Urothelium cell line (cell line): ENCODE data around the gene FIGNL2.

Experiments
- DNase-seq: peaks from one replicate; pipeline ENCODE4 v3.0.0; 2011; ENCODE audit warnings: low spot score, mixed read lengths
- FAIRE-seq: peaks from 2 replicates; lab custom pipeline; 2011; peaks lifted over from hg19 to GRCh38; lab: Jason Lieb, UNC

FIGNL2 gene

DNA sequence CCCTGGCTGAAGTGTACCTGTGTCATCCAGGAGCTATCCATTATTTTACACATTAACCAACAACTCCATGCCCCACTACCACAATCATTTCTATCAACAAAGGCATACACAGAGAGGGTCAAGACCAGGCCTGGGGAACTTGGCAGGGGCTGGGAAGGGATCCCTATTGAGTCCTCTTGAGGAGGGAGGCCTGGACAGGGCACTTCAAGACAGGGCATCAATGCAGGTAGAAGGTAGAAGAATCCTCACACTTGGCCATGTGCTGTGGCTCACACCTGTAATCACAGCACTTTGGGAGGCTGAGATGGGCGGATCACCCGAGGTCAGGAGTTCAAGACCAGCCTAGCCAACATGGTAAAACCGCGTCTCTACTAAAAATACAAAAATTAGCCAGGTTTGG is 26.0 kb upstream of the FIGNL2 start:
- FAIRE-seq (no peak), DNase-seq (no peak)

DNA sequence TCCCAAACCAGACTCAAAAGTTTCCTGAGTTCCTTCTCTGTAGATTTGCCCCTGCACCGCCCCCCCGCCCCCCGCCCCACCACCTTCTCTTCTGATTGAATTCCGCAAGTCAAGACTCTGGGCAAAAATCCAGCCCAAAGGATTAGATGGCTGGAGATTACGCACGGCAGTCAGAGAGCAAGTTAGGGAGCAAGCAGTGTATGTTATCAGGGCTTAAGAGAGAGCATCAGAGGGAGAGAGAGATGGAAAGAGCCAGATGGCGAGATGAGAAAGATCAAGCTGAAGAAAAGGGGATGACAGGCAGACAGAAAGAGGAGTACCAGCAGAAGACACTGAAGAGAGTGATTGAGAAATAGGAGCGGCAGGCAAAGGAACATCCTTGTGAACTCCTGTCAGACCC is 25.5 kb upstream of the FIGNL2 start:
- FAIRE-seq (no peak), DNase-seq (no peak)

DNA sequence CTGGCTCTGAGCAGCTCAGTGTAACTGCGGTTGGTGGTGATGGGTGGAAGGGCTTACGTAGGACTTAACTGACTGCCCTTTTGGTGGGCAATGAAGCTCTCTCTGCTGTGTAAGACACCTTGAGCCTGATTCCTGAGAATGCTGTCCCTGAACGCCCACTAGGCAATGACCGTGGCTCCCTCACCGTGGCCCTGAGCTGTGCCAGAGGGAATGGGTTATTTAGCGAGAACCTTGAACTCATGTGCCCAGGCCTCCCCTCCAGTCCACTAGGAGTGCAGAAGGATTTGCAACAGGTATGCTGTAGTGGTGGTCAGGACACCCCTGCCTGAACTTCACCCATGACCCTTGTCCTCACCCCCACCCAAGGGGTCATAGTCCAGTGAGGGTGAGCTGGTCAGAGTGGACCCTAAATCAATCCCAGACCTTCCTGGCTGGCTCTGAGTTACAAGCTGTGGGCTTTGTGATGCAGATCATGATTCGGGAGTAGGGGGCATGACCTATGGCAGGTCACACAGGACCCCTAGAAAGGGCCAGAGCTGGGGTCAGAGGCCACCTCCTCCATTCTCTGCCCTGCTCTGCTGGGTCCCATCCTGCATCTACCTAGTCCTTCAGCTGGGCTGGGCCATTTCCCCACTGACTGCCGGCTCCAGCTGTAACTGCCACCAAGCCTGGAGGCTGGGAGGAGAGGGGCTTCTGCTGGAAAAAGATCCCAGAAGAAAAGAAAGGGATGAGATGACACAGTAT is 24.9 kb upstream of the FIGNL2 start:
- FAIRE-seq (no peak), DNase-seq (no peak)

DNA sequence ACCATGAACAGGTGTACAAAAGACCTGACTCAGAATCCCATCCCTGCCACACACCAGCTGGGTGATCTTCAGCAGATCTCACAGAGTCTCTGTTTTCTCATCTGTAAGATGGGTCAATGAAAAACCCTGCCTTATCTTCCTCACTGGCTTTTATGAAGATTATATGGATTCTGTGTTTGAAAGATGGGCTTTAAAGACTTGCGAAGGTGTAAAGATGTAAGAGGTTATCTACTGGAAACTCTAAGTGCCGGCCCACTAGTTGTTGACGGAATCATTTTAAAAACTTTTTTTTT is 24.1 kb upstream of the FIGNL2 start:
- FAIRE-seq (no peak), DNase-seq (no peak)

DNA sequence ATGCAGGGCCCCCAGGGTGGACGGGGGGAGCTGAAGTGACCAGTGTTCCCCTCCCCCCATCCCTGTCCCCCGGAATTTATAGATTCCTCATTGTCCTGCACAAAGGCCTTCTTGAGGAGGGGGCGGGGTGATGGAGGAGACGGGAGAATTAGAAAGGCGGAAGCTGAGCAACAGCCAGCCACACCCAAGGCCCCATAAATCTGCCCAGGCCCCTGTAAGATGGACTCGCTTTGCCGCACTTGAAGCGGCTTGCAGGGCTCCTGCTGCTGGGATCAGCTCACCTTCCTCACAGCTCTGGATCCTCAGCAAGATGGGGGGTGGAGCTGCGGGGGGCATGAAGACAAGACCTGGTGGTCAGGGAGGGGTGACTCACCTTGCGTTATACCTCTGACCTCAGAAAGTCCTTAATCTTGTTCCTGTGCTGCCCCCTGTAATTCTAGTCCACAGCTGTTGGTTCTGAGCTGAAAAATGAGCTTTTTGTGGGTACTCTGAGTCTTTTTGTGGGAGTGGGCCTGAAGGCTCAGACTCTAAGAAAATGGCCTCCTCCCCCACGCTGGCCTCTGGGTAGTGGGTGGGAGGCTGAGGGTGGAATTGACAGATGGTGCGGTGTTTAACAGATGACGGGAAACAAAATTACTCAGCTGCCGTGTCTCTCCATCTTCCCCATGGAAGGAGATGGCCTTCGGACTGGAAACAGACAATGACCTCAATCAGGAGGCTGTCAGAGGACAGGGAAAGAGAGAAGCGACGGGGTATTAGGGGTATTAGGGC is 23.6 kb upstream of the FIGNL2 start:
- FAIRE-seq, result no peak
- no peak for DNase-seq

DNA sequence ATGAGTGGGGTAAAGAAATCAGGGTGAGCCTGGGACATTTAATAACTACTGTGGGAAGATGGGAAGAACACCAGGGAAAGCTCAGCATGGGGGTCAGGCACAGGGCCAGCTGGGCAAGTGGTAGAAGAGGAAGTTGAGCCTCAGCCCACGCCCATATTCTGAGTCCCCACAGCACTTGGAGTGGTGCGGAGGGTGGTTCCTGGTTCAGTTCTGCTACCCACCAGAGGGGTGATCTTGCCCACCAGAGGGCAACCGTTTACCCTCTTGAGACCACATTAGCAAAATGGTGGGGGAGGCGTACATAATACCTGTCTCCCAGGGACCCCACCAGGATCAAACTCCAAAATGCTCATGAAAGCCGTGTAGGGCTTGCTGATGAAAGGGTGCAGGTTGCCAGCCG is 22.6 kb upstream of the FIGNL2 start:
- FAIRE-seq, result no peak
- no peak for DNase-seq

DNA sequence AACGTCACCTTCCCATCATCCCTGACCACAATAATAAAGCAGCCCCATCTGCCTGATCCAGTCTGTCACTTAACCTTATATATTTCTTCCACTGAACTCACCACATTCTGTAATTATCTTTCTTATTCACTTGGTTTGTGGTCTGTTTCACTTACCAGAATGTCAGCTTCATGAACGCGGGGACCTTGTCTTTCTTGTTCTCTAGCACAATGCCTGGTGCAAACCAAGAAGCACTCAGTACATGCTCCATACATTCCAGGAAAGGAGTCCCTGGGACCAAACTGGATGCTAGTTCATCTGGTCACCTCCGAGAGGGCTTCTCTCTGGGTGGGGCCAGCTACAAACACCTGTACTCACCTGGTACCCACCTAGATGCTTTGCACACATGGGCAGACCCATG is 22.0 kb upstream of the FIGNL2 start:
- no peak for FAIRE-seq
- no peak for DNase-seq

DNA sequence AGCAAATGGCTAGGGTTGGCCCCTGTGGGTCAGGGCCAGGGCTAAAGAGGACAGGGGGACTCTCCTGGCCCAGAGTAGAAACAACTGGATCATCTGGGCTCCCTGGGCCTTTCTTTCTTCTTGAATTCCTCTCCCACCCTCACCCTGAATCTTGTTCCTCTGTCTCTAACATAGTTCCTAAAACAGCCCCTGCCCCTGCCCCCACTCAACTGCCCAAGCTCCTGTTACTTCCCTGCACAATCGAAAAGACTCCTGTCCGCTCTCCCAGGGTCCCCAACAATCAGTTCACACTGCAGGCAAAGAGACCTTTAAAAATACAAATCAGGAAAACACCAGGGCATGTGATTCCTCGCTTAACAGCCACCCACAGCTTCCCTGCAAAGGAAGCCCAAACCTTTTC is 21.4 kb upstream of the FIGNL2 start:
- DNase-seq, result no peak
- FAIRE-seq, result no peak

DNA sequence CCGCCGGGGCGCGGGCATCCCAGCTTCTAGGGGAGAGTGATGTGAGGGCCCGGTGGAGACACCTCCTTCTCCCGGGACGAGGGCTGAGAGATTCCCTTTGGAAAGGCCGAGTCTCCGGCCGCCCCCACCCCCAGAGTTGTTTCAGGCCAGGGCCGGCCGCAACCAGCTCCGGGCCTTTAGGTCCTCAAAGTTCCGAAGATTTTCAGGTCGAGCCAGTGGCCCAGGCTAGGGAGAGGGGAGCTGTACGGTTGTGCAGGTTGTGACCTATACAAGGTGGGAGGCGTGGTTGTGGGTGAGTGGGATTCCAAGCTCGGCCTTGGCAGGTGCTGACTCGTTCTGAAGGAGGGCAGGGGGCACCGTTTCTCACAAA is 21.0 kb upstream of the FIGNL2 start:
- DNase-seq (no peak), FAIRE-seq (no peak)

DNA sequence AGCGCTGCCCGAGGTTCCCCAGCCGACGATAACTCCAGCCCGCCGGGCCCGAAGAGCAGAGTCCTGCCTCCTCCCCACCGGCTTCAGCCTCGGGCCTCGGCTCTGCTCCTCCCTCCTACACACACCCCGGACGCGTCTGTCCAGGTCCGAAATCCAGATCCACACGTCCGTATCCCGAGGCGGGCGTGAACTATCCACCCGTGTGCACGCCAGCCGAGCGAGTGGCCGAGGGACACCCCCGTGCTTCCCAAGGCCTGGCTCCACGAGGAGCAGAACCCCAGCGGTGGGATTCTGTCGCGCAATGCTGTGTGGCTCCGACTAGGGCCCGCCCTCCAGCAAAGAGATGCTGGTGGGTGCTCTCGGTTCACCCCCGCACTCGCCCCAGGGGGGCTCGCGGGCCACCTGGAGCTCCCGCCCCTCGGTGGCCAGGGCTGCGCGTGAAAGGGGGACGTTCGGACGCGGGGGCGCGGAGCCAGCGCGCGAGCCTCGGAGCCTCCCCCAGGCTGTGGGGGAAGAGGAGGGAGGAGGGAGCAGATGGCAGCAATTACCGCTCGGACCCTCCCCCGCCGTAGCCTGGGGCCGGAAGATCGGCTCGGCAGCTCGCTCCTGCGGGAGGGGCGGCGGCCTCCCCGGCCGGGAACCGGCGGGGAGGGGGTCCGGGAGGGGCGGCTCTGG is 20.4 kb upstream of the FIGNL2 start:
- no peak for FAIRE-seq

DNA sequence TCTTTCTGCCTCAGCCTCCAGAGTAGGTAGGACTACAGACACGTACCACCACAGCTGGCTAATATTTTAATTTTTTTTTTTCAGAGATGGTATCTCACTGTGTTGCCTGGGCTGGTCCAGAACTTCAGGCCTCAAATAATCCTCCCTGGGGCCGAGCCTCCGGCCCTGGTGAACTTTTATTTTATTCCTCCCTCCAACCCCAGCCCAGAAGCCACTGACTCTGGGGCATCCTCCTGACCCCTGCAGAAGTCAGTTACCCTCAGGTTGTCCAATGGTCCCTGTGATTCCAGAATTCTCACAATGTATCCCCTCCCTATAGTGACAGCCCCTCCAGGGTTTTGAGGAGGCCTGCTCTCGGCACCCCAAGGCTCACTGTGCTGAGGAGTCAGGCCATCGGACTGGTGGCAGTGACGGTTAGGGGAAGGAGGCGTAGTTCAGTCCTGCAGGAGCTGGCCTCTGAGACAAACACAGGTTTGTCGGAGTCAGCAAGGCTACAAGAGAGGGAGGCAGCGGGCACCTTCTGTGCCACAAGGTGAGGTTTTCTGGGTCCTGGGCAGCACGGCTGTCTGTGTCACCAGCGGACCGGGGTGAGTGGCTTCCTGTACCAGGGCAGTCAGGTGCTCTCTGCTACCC is 19.4 kb upstream of the FIGNL2 start:
- DNase-seq (no peak), FAIRE-seq (no peak)

More for the DNA sequence above, 20.4 kb upstream of the FIGNL2 start:
- DNase-seq, result no peak

DNA sequence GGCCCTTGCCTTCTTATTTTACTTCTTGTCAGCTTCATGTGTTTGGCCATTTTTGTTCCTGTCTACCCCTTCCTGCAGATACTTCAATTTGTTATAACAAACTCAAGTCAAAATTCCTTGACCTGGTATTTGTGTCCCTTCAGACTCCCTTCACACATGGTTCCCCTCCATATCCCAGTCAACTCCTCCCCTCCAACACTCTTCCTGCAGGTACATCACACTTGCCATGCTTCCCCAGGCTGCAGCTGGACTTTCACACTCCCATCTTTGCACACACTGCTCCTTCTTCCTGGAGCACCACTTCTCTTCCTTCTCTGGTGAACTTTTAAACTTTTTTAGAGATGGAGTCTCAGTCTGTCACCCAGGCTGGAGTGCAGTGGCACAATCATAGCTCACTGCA is 18.9 kb upstream of the FIGNL2 start:
- FAIRE-seq (no peak), DNase-seq (no peak)

DNA sequence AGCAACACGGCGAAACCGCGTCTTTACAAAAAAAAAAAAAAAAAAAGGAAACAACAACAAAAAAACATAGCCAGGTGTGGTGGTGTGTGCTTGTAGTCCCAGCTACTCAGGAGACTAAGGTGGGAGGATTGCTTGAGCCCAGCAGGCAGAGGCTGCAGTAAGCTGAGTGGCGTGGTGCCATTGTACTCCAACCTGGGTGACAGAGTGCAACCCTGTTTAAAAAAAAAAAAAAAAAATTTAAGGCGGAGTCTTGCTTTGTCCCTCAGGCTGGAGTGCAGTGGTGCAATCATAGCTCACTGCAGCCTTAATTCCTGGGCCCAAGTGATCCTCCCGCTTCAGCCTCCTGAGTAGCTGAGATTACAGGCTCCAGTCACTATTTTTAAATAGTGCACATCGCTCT is 18.2 kb upstream of the FIGNL2 start:
- DNase-seq (no peak), FAIRE-seq (no peak)

DNA sequence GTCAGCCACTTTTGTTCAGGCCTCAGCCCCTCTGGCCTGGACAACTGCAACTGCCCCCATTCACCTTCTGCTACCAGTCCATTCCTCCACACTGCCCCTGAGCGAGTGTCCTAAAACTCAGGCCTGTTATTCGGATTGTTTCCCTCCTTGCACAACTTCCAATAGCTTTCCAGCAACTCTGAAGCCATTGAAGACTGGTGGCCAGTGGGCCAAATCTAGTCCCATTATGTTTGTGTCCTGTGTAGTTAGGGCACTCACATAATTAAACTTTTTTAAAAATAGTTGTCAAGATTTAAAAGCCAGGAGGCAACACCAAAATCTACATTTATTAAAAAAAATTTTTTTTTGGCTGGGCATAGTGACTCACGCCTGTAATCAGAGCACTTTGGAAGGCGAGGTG is 17.8 kb upstream of the FIGNL2 start:
- no peak for FAIRE-seq
- DNase-seq, result no peak

DNA sequence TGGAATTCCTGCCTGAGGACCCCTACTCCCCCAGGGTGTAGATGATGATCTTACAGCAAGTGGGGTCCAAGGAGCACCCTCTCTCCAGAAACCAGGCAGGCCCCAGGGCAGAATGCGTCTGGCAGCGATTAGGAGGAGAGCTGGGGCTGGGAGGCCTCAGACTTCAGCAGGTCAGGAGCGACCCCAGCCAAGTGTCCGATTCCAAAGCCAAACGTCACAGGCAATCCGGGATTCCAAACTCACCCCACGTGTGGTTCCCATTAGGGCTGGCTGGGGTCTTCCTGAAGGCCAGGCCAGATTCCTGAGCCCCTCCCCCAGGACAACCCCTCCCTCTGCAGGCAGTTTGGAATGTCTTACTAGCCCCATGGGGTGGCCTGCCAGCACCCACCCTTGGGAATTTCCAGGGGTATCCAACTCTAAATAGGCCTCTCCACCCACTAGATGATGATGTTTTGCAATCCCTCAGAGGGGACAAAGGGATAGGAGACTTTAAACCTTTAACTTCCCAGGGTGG is 17.3 kb upstream of the FIGNL2 start:
- DNase-seq, result no peak
- FAIRE-seq, result no peak

DNA sequence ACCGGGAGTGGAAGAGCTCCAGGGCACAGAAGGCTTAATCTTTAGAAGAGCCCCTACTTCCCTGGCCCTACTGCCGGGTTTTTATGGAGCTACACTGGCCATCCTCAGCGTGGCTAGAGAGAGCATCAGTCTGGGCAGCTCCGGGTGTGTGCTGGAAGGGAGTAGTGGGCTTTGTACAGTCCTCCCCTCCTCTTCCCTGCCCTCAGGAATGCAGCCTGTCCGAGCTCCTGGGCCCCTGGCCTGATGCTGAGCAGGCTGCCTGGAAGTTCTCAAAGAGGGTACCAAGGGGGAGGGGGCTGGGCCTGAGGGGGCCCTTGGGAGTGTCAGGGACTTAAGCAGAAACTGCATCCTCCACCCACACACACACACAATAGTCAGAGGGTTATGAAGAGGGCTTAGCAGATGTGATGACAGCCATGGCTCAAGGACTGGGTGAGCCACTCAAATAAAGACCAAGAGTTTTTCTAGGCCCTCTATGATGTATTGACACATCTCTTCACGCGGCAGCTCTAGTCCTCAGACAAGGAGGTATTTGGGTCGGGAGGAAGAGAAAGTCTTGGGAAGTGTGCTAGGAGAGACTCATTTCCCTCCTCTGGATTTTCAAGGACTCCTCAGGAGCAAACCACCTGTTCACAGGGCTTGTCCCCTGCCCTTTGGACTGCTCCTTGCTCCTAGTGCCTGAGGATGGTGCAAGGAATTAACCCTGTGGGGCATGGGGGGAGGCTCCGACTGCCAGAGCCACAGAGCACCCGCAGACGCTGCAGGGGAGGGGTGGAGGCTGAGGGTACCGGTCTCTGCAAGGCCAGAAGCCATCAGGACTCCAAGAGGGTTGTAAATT is 16.5 kb upstream of the FIGNL2 start:
- DNase-seq, result no peak
- FAIRE-seq, result no peak

DNA sequence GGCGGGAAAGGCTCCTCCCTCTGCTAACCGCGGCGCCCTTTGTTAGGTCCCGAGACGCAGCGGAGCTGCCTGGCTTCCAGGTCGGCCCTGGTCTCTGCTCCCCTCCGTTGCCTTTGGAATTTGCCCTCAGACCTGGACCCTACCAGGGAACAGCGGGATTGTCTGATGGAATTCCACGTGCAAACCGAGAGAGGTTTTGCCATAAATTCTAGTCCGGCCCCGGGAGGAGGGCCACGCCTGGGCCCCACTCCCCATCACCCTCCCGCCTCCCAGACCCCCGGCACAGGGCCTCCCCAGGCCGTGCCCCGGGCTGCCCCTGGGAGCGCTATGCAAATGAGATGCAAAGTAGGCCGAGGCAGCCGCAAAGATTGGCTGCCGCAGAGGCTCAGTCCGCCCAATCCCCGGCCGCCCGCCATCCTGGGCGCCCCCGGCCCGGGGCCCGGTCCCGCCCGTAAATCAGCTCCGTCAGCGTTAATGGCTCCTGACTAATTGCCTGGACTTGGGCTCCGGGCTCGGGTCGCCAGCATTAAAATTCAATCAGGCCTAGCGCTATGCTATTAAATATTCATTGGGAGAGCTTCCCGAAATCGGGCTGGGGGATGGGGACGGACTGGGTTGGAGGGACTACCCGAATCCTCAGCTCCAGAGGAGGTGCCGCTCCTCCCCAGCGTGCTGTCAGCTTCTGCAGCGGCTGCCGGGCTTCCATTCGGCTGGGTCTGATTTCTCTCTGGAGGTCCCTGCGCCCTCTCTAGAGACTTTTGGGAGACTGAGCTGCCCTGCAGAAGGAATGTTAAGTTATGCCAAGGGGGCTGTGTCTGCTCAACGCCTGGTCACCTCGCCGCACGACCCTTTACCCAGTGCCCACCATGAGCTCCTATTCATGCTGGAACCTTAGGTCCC is 15.7 kb upstream of the FIGNL2 start:
- FAIRE-seq (no peak), DNase-seq (no peak)

DNA sequence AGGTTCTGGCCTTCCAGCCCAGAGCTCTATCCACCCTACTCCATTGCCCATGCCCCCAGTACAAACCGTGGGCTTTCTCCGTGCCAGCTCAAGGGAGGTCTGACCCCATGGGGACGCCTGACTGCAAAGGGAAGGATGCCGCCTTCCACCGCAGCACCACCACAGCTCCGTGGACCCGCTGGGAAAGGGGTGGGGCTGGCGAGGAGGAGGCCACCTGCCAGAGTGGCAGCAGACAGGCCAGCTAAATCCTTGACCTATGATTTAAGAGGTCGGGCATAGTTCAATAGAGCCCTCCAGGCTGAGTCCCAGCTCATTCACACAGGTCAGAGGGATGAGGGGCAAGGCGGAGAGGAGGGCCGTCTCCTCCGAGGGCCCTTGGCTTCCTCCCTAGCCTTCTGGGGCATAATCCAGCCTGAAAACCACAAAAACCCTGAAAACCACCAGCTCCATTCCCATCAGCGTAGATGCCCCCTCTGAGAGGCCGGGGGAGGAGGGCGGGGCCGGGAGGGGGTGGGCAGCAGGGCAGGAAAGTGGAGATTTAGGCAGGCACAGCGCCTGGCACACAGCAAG is 14.9 kb upstream of the FIGNL2 start:
- FAIRE-seq (no peak), DNase-seq (no peak)

DNA sequence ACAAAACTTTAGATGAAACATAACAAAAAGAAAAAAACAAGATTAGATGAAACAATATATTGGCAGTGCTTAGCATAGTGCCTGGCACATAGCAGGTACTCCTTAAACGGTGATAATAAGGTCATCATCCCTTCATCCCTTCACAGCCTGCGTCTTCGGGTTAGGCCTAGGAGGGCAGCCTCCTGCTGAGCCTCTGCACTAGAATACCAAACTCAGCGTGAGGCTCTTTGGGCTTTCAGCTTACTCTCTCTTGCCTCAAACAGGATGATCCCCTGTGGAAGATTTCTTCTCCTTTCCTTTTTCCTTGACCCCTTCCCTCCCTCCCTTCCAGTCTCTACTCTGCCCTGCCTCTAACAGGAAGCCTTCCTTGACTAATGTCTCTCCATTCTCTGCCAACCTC is 14.4 kb upstream of the FIGNL2 start:
- no peak for FAIRE-seq
- DNase-seq, result no peak
